Glutamatergic neuron (in vitro differentiated cells): ENCODE results near the gene CYP2S1. TPM values are rescaled to one million over a fixed set of nuclear protein-coding genes. Genes with fewer than 3 reads are reported as not detected.
"Not testable (repeated sequence)": the region's sequence is repeated elsewhere in the genome, so short reads cannot be mapped to it uniquely, and the experiment has no call there.

Experiments used
- DNase-seq: peaks from one replicate; pipeline ENCODE4 v3.0.0; 2022
- H3K27ac Mint-ChIP-seq: one replicate; pipeline ENCODE4 v1.8.0; 2020; ENCODE audit warnings: mild to moderate bottlenecking, mixed read lengths, inconsistent platforms; ENCODE audit not compliant: unreplicated experiment
- H3K27me3 Mint-ChIP-seq: one replicate; pipeline ENCODE4 v1.8.0; 2020; ENCODE audit warnings: mild to moderate bottlenecking, moderate library complexity, mixed read lengths, inconsistent platforms; ENCODE audit not compliant: unreplicated experiment
- H3K36me3 Mint-ChIP-seq: one replicate; pipeline ENCODE4 v1.8.0; 2020; ENCODE audit warnings: mild to moderate bottlenecking, mixed read lengths, inconsistent platforms; ENCODE audit not compliant: unreplicated experiment
- H3K4me1 Mint-ChIP-seq: one replicate; pipeline ENCODE4 v1.8.0; 2020; ENCODE audit warnings: mild to moderate bottlenecking, low read depth, mixed read lengths, inconsistent platforms; ENCODE audit not compliant: unreplicated experiment
- H3K4me3 Mint-ChIP-seq: one replicate; pipeline ENCODE4 v1.8.0; 2020; ENCODE audit warnings: mild to moderate bottlenecking, mixed read lengths, inconsistent platforms; ENCODE audit not compliant: unreplicated experiment
- H3K9me3 Mint-ChIP-seq: one replicate; pipeline ENCODE4 v1.8.0; 2020; ENCODE audit warnings: mild to moderate bottlenecking, moderate library complexity, mixed read lengths, inconsistent platforms; ENCODE audit not compliant: unreplicated experiment
- long read RNA-seq: library from polyadenylated mRNA; unstranded; transcript quantifications from one replicate; pipeline ENCODE4 v2.0.0, GENCODE V29; 2020; ENCODE audit not compliant: unreplicated experiment
- total RNA-seq: library from RNA; stranded (reverse); fragmentation: NEBNext Ultra II Directional; extraction: Animal tissue kit (Norgen Biotek cat#: 25700); gene quantifications from one replicate; pipeline ENCODE4 v1.2.1, GENCODE V29; 2021; ENCODE audit not compliant: unreplicated experiment
- TF ChIP-seq, protein P1 (sequence below): fragments of 200-600 bp; sonication (generic); IDR thresholded peaks from one replicate; pipeline ENCODE4 v1.5.0; 2021; ENCODE audit not compliant: partially characterized antibody, unreplicated experiment

CYP2S1 gene, protein sequence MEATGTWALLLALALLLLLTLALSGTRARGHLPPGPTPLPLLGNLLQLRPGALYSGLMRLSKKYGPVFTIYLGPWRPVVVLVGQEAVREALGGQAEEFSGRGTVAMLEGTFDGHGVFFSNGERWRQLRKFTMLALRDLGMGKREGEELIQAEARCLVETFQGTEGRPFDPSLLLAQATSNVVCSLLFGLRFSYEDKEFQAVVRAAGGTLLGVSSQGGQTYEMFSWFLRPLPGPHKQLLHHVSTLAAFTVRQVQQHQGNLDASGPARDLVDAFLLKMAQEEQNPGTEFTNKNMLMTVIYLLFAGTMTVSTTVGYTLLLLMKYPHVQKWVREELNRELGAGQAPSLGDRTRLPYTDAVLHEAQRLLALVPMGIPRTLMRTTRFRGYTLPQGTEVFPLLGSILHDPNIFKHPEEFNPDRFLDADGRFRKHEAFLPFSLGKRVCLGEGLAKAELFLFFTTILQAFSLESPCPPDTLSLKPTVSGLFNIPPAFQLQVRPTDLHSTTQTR
- 6.0 TPM for total RNA-seq
- long read RNA-seq = 0 reads

- Mint-ChIP-seq H3K27me3 (peaks cover 9% of the 10 kb centered on the region), H3K36me3 (no peaks in the 10 kb centered on the region), H3K4me1 (peaks cover 5% of the 10 kb centered on the region), H3K9me3 (peaks cover 1% of the 10 kb centered on the region), H3K27ac (no peak within 1 kb of the TSS), H3K4me3 (peak within 1 kb of the TSS; percentile 78)
- TF ChIP-seq, protein P1, sequence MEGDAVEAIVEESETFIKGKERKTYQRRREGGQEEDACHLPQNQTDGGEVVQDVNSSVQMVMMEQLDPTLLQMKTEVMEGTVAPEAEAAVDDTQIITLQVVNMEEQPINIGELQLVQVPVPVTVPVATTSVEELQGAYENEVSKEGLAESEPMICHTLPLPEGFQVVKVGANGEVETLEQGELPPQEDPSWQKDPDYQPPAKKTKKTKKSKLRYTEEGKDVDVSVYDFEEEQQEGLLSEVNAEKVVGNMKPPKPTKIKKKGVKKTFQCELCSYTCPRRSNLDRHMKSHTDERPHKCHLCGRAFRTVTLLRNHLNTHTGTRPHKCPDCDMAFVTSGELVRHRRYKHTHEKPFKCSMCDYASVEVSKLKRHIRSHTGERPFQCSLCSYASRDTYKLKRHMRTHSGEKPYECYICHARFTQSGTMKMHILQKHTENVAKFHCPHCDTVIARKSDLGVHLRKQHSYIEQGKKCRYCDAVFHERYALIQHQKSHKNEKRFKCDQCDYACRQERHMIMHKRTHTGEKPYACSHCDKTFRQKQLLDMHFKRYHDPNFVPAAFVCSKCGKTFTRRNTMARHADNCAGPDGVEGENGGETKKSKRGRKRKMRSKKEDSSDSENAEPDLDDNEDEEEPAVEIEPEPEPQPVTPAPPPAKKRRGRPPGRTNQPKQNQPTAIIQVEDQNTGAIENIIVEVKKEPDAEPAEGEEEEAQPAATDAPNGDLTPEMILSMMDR = no peak
- DNase-seq = peak; percentile 56
Measured at GRCh38 chr19:41192574-41193429, at the start of gene CYP2S1. CYP2S1 (plus strand) TSS chr19:41193219; CDS start chr19:41193265, 46 bp downstream.

DNA sequence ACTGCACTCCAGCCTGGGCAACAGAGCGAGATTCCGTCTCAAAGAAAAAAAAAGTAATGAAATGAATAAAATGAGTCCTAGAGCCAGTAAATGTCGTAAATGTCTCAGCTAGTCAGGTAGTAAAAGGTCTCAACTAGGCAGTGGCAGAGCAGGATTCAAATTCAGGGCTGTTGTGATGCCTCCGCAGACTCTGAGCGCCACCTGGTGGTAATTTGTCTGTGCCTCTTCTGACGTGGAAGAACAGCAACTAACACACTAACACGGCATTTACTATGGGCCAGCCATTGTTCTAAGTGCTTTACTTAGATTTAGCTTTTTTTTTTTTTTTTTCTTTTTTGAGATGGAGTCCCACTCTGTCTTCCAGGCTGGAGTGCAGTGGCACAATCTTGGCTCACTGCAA lies 48.6 kb upstream of the CYP2S1 start:
- H3K4me3 Mint-ChIP-seq = no peak overlapping the region
- no peaks in the 10 kb centered on the region for H3K36me3 Mint-ChIP-seq
- DNase-seq = peak; percentile 77
- H3K4me1 Mint-ChIP-seq = no peaks in the 10 kb centered on the region
- TF ChIP-seq, protein P1 = peak; percentile 73
- no peaks in the 10 kb centered on the region for H3K27me3 Mint-ChIP-seq
- peaks cover 4% of the 10 kb centered on the region for H3K9me3 Mint-ChIP-seq
- H3K27ac Mint-ChIP-seq = no peak overlapping the region

DNA sequence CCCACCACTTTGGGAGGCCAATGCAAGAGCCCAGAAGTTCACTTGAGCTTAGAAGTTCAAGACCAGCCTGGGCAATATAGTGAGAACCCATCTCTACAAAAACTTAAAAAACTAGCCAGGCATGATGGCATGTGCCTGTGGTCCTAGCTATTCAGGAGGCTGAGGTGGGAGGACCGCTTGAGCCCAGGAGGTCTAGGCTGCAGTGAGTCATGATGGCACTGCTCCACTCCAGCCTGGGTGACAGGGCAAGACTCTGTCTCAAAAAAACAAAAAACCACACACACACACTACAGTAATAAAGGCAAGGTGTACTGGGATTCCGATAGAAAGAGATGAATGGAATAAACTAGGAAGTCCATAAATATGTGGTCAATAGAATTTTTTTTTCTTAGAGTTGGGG lies 43.2 kb upstream of the CYP2S1 start:
- H3K27me3 Mint-ChIP-seq = peaks cover 1% of the 10 kb centered on the region
- TF ChIP-seq, protein P1 = no peak
- H3K36me3 Mint-ChIP-seq = no peaks in the 10 kb centered on the region
- no peaks in the 10 kb centered on the region for H3K4me1 Mint-ChIP-seq
- no peak overlapping the region for H3K27ac Mint-ChIP-seq
- DNase-seq = no peak
- peaks cover 2% of the 10 kb centered on the region for H3K9me3 Mint-ChIP-seq
- H3K4me3 Mint-ChIP-seq = no peak overlapping the region

- not testable (repeated sequence) for DNase-seq, H3K4me3 Mint-ChIP-seq, H3K9me3 Mint-ChIP-seq, H3K27ac Mint-ChIP-seq, H3K4me1 Mint-ChIP-seq, H3K36me3 Mint-ChIP-seq, H3K27me3 Mint-ChIP-seq
Measured at GRCh38 chr19:41150986-41151385, 42.0 kb upstream of the CYP2S1 start.

DNA sequence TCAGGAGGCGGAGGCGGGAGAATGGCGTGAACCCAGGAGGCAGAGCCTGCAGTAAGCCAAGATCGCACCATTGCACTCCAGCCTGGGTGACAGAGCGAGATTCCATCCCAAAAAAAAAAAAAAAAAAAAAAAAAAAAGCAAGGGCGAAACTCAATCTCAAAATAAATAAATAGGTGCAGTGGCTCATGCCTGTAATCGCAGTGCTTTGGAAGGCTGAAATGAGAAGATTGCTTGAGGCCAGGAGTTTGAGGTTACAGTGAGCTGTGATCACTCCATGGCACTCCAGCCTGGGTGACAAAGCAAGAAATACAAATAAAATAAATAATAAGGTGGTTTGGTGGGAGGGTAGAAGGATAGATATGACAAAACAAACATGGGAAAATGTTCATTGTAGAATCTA lies 39.0 kb upstream of the CYP2S1 start:
- no peak overlapping the region for H3K4me3 Mint-ChIP-seq
- H3K27ac Mint-ChIP-seq = no peak overlapping the region

More for the DNA sequence above, 39.0 kb upstream of the CYP2S1 start:
- Mint-ChIP-seq H3K36me3 (no peaks in the 10 kb centered on the region), H3K9me3 (no peaks in the 10 kb centered on the region), H3K4me1 (no peaks in the 10 kb centered on the region), H3K27me3 (peaks cover 1% of the 10 kb centered on the region)
- DNase-seq = no peak
- TF ChIP-seq, protein P1 = no peak
